GM21576 (cell line): Measurements from ENCODE around the gene ATP9B.
"Not testable (repeated sequence)": the region's sequence is repeated elsewhere in the genome, so short reads cannot be mapped to it uniquely, and the experiment has no call there.

Experiments
- ATAC-seq: cut with Tn5 transposase; IDR thresholded peaks from one replicate; pipeline ENCODE4 v1.9.1; 2021; ENCODE audit warnings: mild to moderate bottlenecking, moderate library complexity; ENCODE audit not compliant: unreplicated experiment

ATP9B gene

DNA sequence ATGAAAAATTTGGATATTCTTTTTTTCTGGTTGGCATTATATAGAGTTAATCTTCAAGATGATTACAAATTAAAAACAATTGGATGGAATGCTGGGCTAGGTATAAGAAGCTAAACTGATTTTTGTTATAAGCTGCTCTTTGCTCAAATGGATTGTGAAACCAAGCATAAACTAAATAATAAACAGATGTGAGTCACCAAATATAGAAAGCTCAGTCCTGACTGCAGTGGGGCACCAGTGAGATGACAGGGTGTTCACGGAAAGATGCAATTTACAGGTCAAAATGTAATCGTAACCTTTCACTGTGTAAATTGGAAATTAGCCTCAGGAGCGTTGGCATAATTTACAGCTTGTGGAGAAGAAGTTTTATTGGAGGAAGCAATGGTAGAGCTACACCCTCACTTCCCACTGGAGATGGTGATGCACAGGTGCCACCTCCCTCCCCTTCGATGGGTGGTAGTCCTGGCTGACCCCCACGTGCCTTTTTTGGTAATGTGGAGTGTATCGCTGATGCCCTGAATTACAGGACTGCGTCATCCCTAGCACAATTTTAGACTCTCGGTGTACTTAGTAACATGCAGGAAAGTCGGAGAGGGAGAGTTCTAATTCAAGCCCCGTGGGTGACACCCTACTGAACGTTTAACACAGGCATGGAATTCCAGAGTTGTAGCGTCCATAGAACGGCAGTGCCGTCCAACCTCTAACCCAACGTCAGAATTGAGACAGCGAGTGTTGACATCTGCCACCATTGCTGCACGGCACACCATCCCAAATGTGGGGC is 252.6 kb downstream of the ATP9B start:
- no peak for ATAC-seq

DNA sequence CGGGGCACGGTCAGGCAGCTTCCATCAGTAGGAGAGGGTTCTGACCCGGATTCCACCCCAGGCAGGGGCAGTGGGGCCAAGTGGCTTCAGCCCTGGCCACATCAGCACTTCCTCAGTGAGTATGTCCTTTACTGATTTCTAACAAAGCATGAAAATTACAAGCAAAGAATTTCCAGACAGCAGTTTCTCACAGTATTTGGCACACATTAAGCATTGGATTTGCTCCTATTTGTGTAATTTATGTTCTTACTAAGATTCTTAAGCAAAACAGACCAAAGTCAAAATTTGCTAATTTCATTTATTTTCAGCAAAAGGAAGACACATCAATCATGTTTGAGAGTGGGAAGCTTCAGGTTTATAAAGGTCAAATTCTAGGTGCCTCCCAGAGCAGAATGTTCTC is 253.2 kb downstream of the ATP9B start:
- no peak for ATAC-seq

DNA sequence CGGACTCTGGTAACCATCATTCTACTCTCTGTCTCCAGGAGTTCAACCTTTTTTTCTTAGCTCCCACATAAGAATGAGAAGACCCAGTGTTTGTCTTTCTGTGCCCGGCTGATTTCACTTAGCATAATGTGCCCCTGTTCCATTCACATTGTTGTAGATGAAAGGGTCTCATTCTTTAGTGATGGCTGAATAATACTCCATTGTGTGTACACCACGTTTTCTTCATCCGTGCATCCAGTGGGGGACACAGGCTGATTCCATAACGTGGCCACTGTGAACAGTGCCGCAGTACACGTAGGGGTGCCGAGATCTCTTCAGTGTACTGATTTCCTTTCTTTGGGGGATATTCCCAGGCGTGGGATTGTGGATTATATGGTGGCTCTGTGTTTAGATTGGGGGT is 254.3 kb downstream of the ATP9B start:
- ATAC-seq: no peak

DNA sequence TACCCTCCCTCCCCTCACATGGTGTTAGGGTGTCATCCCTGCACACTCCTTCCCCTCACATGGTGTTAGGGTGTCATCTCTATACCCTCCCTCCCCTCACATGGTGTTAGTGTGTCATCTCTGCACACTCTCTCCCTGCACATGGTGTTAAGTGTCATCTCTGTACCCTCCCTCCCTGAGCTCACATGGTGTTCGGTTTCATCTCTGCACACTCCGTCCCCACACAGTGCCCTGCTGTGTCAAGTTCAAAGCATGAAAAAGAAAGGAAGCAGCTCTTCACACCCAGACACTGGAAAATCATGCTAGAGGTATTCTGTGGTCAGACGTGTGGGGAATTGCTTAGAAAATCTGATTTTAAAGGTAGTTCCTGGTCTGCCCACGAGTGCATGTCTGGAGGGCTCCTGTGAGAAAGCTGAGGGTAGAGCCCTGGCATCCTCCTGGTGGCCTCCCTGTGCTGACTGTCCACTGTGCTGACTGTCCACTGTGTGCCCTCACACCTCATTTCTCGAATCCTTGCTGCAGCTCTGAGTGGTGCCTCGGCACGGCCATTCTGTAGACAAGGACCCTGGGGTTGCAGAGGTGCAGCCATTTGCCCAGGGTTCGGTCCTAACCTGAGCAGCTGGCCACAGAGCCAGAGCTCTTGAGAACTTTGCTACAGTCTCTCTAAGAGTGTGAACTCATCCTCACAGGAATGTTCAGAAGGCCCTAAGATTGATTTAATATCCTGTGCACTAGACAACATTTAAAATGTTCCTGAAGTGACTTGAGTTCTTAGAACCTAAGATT is 257.4 kb downstream of the ATP9B start:
- ATAC-seq: no peak

DNA sequence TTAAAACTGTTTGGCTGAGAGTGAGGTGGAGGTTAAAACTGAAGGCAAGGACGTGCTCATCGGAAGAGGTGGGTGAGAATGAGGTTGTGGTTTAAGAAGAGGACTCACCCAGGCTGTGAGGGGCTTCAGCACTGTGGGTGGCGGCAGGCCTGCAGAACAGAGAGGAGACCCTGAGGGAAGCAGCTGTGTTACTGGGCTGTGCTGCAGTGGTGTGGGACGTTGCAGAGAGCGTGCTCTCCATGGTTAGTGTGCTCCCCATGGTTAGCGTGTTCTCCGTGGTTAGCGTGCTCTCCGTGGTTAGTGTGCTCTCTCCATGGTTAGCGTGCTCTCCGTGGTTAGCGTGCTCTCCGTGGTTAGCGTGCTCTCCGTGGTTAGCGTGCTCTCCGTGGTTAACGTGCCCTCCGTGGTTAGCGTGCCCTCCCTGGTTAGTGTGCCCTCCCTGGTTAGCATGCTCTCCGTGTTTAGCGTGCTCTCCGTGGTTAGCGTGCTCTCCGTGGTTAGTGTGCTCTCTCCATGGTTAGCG is 258.1 kb downstream of the ATP9B start:
- no peak for ATAC-seq

DNA sequence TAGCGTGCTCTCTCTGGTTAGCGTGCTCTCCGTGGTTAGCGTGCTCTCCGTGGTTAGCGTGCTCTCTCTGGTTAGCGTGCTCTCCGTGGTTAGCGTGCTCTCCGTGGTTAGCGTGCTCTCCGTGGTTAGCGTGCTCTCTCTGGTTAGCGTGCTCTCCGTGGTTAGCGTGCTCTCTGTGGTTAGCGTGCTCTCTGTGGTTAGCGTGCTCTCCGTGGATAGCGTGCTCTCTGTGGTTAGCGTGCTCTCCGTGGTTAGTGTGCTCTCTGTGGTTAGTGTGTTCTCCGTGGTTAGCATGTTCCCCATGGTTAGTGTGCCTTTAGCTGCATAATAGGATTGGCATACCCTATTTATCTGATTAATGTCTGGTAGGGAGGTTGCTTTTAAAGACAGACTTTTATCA is 258.7 kb downstream of the ATP9B start:
- not testable (repeated sequence) for ATAC-seq

DNA sequence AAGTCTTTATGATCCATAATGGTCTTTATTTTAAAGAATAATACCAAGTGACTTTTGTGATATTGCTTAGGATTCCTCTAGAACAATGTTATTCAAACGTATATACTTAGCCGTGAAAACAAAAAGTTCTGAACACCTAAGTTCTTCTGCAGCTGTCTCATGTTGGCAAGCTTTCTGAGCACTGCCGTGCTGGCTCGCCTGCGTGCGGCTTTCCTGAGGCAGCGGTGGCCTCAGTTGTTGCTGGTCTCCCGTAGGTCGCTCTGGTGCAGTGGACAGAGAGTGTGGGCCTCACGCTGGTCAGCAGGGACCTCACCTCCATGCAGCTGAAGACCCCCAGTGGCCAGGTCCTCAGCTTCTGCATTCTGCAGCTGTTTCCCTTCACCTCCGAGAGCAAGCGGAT is 259.7 kb downstream of the ATP9B start:
- no peak for ATAC-seq

DNA sequence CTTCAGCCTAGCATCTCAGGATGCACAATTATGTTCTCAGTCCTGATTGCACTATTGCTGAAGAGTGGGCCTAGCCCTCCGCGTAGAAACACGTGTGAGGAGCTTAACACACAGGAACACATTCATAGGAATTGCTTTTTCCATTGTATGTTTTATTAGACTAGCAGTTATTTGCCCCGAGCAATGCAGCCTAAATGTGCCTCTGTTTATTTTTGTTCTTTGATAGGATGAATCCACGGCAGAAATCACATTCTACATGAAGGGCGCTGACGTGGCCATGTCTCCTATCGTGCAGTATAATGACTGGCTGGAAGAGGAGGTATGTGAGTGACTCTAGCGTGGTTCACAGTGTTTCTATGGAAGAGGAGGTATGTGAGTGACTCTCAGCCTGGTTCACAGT is 260.6 kb downstream of the ATP9B start:
- no peak for ATAC-seq

DNA sequence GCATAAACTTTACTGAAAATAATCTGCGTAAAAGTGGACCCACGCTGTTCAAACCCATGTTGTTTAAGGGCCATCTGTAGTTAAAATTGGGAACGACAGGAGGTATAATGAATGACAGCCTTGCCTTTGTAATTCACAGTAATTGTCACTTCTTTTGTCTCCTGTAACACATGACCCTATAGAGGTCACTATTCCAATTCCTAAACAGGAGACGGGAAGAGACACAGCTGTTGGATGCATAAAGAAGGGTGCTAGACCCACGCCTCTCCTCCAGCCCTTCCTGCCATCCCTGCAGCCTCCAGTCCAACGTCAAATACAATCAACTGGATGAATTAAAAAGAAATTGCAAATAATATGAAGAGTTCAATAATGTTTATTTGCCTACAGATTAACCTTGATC is 263.5 kb downstream of the ATP9B start:
- no peak for ATAC-seq

DNA sequence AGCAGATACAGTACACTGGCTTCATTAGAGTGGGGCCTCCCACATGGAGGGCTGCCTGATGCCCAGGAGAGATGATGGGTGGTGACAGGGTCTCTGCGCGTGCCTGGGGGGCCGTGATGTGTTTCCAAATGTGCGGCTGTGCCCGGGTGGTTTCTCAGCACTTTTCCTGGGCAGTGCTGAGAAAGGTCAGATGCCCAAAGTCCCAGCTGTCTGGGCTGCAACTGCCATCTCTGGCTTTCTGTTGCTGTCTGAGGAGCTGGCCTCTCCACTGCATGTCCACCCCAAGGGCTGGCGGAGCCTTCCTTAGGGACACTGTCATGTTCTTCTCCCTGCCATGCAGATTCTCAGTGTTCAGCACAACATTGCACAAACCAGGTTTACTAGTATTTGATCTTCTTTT is 263.9 kb downstream of the ATP9B start:
- ATAC-seq: no peak

DNA sequence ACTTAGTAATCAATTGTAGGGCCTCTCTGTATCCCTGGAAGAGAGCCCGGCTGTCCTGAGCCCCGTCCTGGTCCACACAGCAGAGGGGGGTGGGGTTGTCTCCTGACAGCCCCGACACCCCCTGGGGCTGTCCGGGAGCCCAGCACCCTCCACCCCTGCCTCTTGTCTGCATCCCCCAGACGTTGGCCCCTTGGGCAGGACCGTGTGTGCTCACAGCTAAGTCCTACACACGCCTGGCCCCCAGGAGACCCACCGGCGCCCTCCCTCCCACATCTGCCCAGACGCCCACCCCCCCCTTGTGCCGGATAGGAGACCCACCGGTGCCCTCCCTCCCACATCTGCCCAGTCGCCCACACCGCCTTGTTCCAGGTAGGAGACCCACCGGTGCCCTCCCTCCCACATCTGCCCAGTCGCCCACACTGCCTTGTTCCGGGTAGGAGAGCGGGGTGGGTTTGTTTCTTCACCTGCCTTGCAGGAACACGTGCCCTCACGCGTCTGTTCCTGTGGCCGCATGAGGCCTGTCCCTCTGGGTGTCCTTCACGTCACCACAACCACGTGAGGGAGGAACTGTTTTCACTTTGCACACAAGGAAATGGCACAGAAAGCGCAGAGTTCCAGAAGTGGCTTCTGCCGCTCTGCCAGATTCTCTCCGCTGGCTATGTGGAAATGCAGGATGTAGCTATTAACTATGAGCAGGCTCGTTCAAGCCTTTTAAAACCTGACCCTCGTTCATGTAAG is 265.5 kb downstream of the ATP9B start:
- ATAC-seq: no peak

DNA sequence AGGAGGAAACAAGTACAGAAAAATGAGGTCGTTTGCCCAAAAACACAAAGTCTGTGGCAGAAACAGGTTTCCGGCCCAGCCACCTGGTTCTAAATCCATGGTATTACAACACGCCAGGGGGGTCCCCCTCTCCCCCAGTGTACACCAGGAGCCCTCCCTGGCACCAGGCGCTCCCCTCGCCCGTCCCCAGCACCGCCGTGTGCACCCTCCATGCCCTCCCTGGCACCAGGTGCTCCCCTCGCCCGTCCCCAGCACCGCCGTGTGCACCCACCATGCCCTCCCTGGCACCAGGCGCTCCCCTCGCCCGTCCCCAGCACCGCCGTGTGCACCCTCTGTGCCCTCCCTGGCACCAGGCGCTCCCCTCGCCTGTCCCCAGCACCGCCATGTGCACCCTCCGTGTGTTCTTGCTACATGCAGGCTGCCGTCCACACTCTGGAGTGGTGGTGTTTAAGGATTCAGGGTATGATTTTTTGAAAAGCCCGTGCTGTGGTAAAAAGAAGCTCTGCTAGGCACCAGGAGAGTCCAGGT is 266.7 kb downstream of the ATP9B start:
- no peak for ATAC-seq

DNA sequence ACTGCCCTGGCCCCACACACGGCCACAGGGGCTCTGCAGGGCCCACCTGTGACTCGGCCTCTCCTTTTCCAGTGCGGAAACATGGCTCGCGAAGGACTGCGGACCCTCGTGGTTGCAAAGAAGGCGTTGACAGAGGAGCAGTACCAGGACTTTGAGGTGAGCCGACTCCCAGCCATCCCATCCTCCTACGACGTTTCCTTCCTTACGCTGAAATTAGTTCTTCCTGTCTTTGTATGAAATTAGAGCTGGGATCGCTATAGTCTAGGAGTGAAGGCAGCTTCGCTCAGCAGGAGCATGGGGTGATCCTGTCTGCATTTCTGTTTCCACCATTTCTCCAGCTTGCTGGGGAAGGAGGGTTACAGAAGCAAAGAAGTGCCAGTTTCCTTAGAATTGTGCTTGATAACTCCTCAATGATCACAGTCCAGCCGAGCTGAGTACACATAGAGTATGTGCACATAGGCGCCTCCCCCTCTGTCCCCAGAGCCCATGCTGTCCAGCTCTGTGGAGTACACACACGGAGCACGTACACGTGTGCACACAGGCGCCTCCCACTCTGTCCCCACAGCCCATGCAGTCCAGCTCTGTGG is 267.5 kb downstream of the ATP9B start:
- ATAC-seq: no peak

DNA sequence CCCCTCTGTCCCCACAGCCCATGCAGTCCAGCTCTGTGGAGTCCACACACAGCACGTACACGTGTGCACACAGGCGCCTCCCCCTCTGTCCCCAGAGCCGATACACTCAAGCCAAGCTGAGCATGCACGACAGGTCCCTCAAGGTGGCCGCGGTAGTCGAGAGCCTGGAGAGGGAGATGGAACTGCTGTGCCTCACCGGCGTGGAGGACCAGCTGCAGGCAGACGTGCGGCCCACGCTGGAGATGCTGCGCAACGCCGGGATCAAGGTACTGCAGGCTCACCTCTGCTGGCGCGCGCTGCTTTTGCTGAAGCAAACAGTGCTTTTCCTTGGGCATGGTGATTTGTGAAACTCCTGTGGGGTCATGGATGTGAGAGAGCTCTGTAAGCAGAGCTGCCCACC is 268.0 kb downstream of the ATP9B start:
- ATAC-seq: no peak

DNA sequence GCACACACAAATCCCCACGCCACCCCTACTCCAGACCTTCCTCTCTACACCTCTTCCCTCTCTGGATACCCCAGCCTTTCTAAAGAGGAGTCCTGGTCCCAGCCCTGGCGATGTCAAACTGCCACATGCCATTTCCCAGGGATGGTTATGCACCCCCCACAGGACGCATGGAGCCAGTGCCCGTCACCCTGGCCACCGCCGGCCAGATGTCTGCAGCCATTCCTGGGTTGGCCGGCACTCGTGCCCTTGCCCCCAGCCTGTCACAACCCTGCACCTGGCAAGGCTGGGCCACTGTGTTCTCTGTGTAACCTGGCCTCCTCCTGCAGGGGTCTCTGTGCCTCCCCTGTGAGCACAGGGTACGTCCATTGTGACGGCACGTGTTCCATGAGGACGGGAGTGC is 268.4 kb downstream of the ATP9B start:
- ATAC-seq: no peak

DNA sequence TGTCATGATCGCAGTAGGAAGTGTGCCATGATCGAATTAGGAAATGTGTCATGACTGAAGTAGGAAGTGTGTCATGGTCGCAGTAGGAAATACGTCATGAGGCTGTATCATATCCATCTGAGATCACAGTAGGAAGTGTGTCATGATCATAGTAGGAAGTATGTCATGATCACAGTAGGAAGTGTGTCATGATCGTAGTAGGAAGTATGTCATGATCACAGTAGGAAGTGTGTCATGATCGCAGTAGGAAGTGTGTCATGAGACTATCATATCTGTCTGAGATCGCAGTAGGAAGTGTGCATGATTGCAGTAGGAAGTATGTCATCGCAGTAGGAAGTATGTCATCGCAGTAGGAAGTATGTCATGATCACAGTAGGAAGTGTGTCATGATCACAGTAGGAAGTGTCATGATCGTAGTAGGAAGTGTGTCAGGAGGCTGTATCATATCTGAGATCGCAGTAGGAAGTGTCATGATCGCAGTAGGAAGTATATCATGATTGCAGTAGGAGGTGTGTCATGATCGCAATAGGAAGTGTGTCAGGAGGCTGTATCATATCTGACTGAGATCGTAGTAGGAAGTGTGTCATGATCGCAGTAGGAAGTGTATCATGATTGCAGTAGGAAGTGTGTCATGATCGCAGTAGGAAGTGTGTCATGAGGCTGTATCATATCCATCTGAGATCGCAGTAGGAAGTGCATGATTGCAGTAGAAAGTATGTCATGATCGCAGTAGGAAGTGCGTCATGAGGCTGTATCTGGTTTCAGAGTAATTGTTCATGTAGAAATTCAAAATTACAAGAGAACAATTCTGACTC is 270.1 kb downstream of the ATP9B start:
- no peak for ATAC-seq

DNA sequence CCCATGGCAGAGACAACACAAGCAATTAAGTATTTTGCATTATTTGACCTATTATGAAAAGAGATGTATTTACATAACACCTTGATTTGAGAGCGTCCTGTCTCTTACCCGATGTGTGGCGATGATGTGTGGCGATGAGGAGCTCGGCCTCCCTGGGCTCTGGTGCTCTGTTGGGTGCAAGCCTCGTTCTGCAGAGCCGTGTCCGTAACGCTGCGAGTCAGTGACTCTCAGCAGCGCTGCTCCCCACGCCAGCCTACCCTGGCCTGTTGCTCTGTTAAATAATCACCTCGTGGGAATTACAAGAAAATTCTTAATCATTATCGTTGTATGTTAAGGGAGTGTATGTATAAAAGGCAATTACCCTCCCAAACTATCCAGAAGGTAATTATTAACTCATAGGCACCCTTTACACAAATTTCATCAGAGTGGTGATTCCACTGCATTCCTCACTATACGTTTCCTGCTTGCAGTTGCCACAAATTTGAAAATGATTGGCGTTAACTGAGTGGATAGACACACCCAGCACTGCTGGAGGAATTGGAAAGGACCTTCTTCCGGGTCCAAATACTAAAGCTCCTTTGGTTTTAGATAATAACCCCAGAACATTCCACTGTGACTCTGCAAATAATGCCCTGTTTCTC is 274.5 kb downstream of the ATP9B start:
- no peak for ATAC-seq

DNA sequence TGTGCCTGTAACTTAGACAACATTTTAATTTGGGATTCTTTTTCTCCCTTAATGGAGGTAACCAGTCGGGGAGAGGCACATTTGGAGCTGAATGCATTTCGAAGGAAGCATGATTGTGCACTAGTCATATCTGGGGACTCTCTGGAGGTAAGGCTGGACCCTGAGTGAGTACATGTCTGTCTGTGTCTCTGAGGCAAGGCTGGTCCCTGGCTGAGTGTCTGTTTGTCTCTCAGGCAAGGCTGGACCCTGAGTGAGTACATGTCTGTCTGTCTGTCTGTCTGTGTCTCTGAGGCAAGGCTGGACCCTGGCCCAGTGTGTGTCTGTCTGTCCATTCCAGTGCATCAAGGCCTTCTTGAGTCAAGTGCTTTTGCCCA is 275.0 kb downstream of the ATP9B start:
- no peak for ATAC-seq

DNA sequence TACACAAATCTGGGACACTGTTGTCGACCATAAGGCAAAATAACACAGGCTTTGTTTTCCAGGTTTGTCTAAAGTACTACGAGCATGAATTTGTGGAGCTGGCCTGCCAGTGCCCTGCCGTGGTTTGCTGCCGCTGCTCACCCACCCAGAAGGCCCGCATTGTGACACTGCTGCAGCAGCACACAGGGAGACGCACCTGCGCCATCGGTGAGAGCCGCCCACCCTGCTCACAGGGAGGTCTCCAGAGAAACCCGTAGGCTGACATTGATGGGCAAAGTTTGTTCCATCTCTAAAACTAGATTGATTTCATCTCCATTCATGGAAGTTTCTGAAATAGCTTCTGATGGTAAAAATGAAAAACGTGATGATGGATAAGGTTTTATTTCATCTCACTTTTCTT is 276.2 kb downstream of the ATP9B start:
- ATAC-seq: no peak

DNA sequence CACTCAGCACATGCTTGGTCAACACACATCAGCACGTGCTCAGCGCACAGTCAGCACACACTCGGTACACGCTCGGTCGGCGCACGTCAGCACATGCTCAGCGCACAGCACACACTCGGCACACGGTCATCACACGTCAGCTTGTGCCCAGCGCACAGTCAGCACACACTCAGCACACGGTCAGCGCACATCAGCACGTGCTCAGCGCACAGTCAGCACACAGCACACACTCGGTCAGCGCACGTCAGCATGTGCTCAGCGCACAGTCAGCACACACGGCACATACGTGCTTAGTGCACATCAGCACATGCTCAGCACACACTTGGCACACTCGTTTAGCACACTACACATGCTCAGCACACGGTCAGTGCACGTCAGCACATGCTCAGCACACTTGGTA is 276.8 kb downstream of the ATP9B start:
- no peak for ATAC-seq
